Lower lobe of right lung (tissue), 2 donors: Measurements from ENCODE around the gene EEPD1. TPM values are rescaled to one million over a fixed set of nuclear protein-coding genes. Genes with fewer than 3 reads are reported as not detected.
A peak's percentile ranks its signal among the peaks of the same experiment; 100 is the strongest.

ENCODE experiments used
- ATAC-seq, 2 donors: fragments of 200-7000 bp; cut with Tn5 transposase; one replicate each; pipeline ENCODE4 v1.9.1; 2020 to 2022; ENCODE audit warnings: mild to moderate bottlenecking in 2 of 2, moderate library complexity in 2 of 2
- DNase-seq: peaks from one replicate; pipeline ENCODE4 v3.0.0-alpha.2; 2020
- H3K27ac ChIP-seq: fragments of 200-600 bp; one replicate; pipeline ENCODE4 v1.8.0; 2022
- H3K27me3 ChIP-seq: fragments of 200-600 bp; one replicate; pipeline ENCODE4 v1.8.0; 2022; ENCODE audit warnings: low read depth
- H3K36me3 ChIP-seq: fragments of 200-600 bp; one replicate; pipeline ENCODE4 v1.8.0; 2022; ENCODE audit warnings: mild to moderate bottlenecking
- H3K4me1 ChIP-seq: fragments of 200-600 bp; one replicate; pipeline ENCODE4 v1.8.0; 2022
- H3K4me3 ChIP-seq: fragments of 200-600 bp; one replicate; pipeline ENCODE4 v1.8.0; 2022; ENCODE audit warnings: mild to moderate bottlenecking
- H3K9me3 ChIP-seq: fragments of 200-600 bp; one replicate; pipeline ENCODE4 v1.8.0; 2022
- intact Hi-C: fragments of 100-400 bp; cut with DNase I; formaldehyde crosslinking; loops from one replicate; pipeline ENCODE4 v1.11.0; 2022
- total RNA-seq: library from RNA; stranded (reverse); fragmentation: NEBNext Ultra II Directional; extraction: Animal tissue kit (Norgen Biotek cat#: 25700); gene quantifications from one replicate; pipeline ENCODE4 v1.2.1, GENCODE V29; 2021
- TF ChIP-seq, protein P1 (sequence below): fragments of 200-600 bp; IDR thresholded peaks from one replicate; pipeline ENCODE4 v1.8.0; 2022; ENCODE audit warnings: antibody characterized with exemption, mild to moderate bottlenecking
- donor health status: DM: no; HTN: yes; CAD: no; lungs with severe emphysema.

The EEPD1 gene
- total RNA-seq, 1 donor from 2014 or later: 7.9 TPM

DNA sequence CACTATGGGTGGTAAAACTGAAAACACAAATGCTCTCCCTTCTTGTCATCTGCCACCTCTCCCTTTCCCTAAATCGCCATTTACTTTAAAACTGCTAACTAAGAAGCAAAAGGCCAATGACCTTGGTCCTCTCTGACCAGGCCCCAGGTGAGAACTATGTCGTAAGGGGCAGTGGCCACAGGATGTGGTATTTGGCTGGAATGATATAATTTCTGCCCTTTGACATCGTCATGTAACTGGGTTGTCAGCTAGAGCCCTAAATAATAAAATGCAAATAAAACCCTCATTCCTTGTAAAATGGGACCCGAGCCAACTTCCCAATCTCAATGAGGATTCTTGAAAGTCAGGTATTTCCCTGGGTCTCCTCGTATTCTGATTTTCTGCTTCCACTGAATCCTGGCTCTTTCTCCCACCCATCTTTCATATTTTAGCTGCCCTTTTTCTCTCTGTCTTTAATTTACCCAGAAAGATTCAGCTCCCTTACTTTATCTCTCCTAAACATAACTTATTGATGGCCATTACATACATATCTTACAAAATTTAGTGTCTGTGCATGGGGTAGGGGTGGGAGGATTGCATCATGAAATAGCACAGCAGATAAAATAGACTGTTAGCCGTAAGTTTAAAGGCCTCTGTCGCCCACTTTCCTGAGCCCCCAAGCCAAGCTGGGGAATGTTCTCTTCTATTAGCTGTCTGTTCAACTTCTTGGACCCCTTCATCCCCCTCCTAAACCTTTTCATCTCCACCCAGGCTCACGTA is 3.2 kb upstream of the EEPD1 start:
- ATAC-seq: no peak
- TF ChIP-seq, protein P1, sequence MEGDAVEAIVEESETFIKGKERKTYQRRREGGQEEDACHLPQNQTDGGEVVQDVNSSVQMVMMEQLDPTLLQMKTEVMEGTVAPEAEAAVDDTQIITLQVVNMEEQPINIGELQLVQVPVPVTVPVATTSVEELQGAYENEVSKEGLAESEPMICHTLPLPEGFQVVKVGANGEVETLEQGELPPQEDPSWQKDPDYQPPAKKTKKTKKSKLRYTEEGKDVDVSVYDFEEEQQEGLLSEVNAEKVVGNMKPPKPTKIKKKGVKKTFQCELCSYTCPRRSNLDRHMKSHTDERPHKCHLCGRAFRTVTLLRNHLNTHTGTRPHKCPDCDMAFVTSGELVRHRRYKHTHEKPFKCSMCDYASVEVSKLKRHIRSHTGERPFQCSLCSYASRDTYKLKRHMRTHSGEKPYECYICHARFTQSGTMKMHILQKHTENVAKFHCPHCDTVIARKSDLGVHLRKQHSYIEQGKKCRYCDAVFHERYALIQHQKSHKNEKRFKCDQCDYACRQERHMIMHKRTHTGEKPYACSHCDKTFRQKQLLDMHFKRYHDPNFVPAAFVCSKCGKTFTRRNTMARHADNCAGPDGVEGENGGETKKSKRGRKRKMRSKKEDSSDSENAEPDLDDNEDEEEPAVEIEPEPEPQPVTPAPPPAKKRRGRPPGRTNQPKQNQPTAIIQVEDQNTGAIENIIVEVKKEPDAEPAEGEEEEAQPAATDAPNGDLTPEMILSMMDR: no peak
- no peak for DNase-seq
- Histone ChIP-seq H3K4me1 (peaks cover 14% of the 10 kb centered on the region), H3K36me3 (no peaks in the 10 kb centered on the region), H3K27ac (no peak overlapping the region), H3K27me3 (no peaks in the 10 kb centered on the region), H3K4me3 (no peak overlapping the region), H3K9me3 (no peaks in the 10 kb centered on the region)
- intact Hi-C loops: no loop called here

DNA sequence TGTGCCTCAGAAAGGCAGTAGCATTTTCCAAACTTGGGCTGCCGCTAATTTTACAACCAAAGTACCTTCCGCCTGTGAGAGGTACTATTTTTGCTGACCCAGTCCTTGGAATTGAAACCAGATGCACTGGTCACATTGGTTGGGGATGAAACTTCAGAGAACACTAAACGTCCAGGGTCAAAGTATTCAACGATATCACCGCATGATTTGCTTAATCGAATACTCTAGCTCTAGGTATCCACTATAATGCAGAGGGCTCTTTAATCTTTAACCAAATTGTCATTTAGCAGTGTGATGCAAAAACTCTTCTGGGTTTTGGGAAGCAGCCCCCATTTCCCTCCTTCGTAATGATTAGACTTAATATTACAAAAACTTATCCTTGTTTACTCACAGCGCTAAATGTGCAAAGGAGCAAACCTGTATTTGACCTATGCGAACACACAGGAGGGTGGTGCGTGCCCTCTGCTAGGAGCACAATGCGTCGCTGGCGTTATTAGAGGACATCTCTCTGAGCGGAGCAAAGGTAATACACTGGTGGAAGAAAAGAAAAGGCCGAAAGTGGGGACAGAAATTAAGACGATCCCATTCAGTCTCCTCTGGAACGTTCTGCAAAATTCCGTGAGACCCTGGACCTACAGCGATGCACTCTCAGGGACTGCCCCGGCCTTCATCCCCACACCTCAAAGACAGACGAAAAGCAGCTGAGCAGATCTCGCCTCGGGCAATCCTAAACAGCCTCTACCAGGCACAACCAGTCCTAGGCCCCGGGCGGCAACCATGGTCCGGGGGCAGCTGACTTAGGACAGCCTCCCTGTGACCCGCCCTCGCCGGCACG is 916 bp upstream of the EEPD1 start:
- ATAC-seq (no peak), DNase-seq (no peak)
- TF ChIP-seq, protein P1: no peak
- Histone ChIP-seq H3K27me3 (no peaks in the 10 kb centered on the region), H3K36me3 (no peaks in the 10 kb centered on the region), H3K4me1 (peaks cover 36% of the 10 kb centered on the region), H3K9me3 (no peaks in the 10 kb centered on the region), H3K27ac (peak overlapping the region; percentile 69), H3K4me3 (peak overlapping the region; percentile 75)
- intact Hi-C loops: no loop called here

DNA sequence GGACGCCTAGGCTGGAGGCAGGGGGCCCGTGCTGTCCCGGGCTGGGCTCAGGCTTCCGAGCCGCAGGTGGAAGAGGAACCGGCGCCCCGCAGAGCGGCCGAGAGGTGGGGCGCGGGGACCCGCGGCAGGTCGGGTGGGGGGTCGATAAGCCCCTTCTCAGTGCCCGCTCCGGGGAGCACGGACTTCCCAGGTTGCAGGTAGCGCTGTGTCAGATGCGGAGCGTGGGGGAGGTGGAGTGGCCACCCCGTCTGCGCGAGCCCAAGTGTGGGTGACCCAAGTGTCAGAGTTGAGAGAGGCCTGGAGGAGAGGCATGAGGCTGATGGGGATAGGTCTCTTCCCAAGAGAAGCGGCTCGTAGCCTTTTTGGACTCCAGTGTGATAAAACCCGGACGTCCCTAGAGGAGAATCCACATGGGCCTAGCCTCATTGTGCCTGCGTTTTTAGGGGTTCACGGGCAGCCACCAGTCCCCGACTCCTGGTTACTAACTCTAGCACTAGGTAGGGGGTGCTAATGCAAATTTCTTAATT is 580 bp downstream of the EEPD1 start:
- TF ChIP-seq, protein P1: no peak
- Histone ChIP-seq H3K27ac (peak overlapping the region; percentile 82), H3K9me3 (no peaks in the 10 kb centered on the region), H3K36me3 (no peaks in the 10 kb centered on the region), H3K4me1 (peaks cover 44% of the 10 kb centered on the region), H3K4me3 (peak overlapping the region; percentile 75), H3K27me3 (no peaks in the 10 kb centered on the region)
- ATAC-seq: peak in 1 of 2 donors; percentile 2
- DNase-seq: peak; percentile 76
- intact Hi-C loops: no loop called here

DNA sequence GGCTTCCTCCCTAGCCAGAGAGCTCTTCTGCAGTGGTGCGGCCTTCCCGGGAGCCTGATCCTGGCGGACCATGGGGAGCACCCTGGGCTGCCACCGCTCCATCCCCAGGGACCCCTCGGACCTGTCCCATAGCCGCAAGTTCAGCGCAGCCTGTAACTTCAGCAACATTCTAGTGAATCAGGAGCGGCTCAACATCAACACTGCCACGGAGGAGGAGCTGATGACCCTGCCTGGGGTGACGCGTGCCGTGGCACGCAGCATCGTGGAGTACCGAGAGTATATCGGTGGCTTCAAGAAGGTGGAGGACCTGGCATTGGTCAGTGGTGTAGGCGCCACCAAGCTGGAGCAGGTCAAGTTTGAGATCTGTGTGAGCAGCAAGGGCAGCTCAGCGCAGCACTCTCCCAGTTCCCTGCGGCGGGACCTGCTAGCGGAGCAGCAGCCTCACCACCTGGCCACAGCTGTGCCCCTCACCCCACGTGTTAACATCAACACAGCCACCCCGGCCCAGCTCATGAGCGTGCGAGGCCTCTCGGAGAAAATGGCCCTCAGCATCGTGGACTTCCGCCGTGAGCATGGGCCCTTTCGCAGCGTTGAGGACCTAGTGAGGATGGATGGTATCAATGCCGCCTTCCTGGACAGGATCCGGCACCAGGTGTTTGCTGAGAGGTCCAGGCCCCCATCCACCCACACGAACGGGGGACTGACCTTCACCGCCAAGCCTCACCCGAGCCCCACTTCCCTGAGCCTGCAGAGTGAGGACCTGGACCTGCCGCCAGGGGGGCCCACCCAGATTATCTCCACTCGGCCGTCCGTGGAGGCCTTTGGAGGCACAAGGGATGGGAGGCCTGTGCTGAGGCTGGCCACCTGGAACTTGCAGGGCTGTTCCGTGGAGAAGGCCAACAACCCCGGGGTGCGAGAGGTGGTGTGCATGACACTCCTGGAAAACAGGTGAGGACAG is 1.5 kb downstream of the EEPD1 start:
- peak overlapping the region; percentile 82 for H3K27ac ChIP-seq
- no peaks in the 10 kb centered on the region for H3K9me3 ChIP-seq
- ATAC-seq: no peak
- peak; percentile 54 for DNase-seq
- H3K36me3 ChIP-seq: no peaks in the 10 kb centered on the region
- H3K4me3 ChIP-seq: peak overlapping the region; percentile 75
- H3K27me3 ChIP-seq: no peaks in the 10 kb centered on the region
- TF ChIP-seq, protein P1: no peak
- intact Hi-C loops: no loop called here
- H3K4me1 ChIP-seq: peaks cover 53% of the 10 kb centered on the region
